ENCODE measurements around the gene SGIP1. TPM values are rescaled to one million over a fixed set of nuclear protein-coding genes. Genes with fewer than 3 reads are reported as not detected.

The SGIP1 gene
- total RNA-seq, 3 donors from 2014 or later = 0.65 to 7.3 (median 0.93) TPM

DNA sequence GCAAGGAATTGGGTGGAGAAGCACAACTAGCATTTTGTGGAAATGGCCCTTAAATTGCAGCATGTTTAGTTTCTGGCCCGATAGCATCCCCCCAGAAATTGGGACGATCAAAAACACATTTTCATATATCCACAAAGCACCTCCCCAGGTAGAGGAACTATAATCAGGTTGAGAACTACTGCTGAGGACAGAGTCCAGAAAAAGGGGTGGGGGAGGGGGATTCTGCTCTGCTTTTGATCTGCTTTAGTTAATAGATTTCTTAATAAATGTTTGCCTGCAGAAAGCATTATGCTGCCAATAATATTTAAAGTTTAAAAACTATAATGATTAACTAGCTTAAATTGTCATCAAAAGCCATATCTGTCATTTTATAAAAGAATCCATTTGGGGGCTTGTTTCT lies 203.9 kb downstream of the SGIP1 start:
- Histone ChIP-seq H3K36me3 (ENCODE audit: low read depth) (no peaks in the 10 kb centered on the region), H3K4me1 (ENCODE audit: low read depth) (no peaks in the 10 kb centered on the region), H3K4me3 (no peak overlapping the region), H3K9me3 (no peaks in the 10 kb centered on the region)
- TF ChIP-seq, protein P1, sequence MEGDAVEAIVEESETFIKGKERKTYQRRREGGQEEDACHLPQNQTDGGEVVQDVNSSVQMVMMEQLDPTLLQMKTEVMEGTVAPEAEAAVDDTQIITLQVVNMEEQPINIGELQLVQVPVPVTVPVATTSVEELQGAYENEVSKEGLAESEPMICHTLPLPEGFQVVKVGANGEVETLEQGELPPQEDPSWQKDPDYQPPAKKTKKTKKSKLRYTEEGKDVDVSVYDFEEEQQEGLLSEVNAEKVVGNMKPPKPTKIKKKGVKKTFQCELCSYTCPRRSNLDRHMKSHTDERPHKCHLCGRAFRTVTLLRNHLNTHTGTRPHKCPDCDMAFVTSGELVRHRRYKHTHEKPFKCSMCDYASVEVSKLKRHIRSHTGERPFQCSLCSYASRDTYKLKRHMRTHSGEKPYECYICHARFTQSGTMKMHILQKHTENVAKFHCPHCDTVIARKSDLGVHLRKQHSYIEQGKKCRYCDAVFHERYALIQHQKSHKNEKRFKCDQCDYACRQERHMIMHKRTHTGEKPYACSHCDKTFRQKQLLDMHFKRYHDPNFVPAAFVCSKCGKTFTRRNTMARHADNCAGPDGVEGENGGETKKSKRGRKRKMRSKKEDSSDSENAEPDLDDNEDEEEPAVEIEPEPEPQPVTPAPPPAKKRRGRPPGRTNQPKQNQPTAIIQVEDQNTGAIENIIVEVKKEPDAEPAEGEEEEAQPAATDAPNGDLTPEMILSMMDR (IDR thresholded peaks at IDR 0.05) = no peak
- no peak for ATAC-seq
- DNase-seq = no peak
- intact Hi-C loops (cut with DNase I, micrococcal nuclease) = no loop called here

GRCh38 chr1:66739401-66740157 lies 205.6 kb downstream of the SGIP1 start:
- peak; percentile 30 for ATAC-seq
- Histone ChIP-seq H3K9me3 (no peaks in the 10 kb centered on the region), H3K4me1 (ENCODE audit: low read depth) (no peaks in the 10 kb centered on the region), H3K36me3 (ENCODE audit: low read depth) (no peaks in the 10 kb centered on the region), H3K4me3 (no peak overlapping the region)
- DNase-seq = no peak
- intact Hi-C loops (cut with DNase I, micrococcal nuclease) = no loop called here
- TF ChIP-seq, protein P1 (IDR thresholded peaks at IDR 0.05) = no peak

DNA sequence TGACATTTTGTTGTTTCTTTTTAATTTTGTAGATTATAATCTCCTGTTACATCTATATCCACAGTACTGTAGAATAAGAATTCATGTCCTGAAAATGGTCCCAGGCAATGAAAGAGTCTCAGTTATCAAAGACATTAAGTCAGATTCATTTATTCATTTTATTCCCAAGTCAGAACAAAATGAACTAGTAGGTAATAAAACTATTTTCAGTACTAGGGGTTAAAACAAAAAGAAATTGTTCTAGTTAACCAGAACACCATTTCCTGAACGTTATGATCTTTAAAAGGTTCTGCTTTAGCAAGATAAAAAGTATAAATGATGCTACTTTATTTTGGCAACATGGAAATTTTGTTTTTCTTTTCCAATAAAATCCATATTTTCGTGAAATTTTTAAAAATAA lies 211.5 kb downstream of the SGIP1 start:
- TF ChIP-seq, protein P1 (IDR thresholded peaks at IDR 0.05) = no peak
- H3K4me3 ChIP-seq = no peak overlapping the region
- DNase-seq (no peak), ATAC-seq (no peak)
- no peaks in the 10 kb centered on the region for H3K36me3 ChIP-seq (ENCODE audit: low read depth)
- no peaks in the 10 kb centered on the region for H3K4me1 ChIP-seq (ENCODE audit: low read depth)
- intact Hi-C loops (cut with DNase I, micrococcal nuclease) = no loop called here
- no peaks in the 10 kb centered on the region for H3K9me3 ChIP-seq

DNA sequence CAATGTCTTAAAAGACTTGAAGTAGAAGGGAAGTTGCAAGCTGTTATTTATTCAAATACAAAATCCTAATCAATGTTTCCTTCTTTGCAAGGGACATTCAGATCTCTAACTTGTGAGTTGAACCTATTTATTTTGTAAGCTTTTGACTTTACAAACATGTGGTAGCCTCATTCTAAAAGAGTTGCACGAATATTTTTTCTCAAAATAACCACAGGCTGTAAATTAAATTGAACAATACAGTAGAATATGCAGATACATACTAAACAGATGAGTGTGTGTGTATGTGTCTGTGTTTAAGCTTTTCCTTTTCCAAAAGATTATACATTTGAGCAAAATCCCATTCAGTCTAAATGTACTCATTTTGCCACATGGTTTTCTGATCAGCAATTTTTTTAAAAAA lies 213.5 kb downstream of the SGIP1 start:
- ATAC-seq (no peak), DNase-seq (no peak)
- no peak overlapping the region for H3K4me3 ChIP-seq
- TF ChIP-seq, protein P1 (IDR thresholded peaks at IDR 0.05) = no peak
- no peaks in the 10 kb centered on the region for H3K4me1 ChIP-seq (ENCODE audit: low read depth)
- H3K9me3 ChIP-seq = no peaks in the 10 kb centered on the region
- intact Hi-C loops (cut with DNase I, micrococcal nuclease) = no loop called here
- H3K36me3 ChIP-seq (ENCODE audit: low read depth) = no peaks in the 10 kb centered on the region

- intact Hi-C loops (cut with DNase I, micrococcal nuclease) = no loop called here
- Histone ChIP-seq H3K9me3 (no peaks in the 10 kb centered on the region), H3K4me1 (ENCODE audit: low read depth) (no peaks in the 10 kb centered on the region), H3K36me3 (ENCODE audit: low read depth) (no peaks in the 10 kb centered on the region), H3K4me3 (no peak overlapping the region)
- no peak for DNase-seq
- TF ChIP-seq, protein P1 (IDR thresholded peaks at IDR 0.05) = no peak
- no peak for ATAC-seq
These were observed 216.6 kb downstream of the SGIP1 start for GRCh38 chr1:66750577-66750976.

Measured in mucosa of descending colon (tissue), 3 donors.